Measurements from ENCODE around the gene REX1BD.
A peak's percentile ranks its signal among the peaks of the same experiment; 100 is the strongest.

The REX1BD gene

DNA sequence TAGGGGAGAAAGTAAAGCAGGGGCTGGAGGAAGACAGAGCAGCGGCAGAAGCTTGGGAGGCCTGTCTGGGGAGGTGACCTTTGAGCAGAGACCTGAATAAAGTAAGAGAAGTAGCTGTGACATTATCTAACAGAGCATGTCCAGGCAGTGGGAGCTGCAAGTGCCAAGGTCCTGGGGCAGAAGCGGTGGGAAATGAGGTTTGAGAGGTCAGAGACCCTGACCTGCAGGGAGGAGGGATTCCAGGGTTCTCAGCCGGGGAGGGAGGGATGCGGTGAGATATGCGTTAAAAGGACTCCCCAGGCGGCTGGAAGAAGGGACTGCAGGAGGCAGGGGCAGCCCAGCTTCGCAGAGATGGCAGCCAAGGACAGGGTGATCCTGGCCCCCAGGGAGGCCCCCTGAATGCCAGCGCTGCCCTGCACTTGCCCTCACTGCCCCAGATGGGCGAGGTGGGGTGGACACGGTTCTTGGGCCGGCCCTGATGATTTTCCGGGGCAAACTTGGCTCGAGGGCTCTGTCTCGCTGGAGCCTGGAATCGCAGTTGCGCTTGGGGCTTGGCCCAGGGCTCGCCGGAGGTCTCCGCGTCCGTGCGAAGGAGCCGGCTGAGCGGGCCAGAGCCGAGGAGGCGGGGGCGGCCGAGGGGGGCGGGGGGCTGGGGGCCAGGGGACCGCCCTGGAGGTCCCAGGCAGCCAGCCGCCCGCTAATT is 14.8 kb downstream of the REX1BD start:
- DNase-seq (ENCODE audit: low spot score), result no peak

DNA sequence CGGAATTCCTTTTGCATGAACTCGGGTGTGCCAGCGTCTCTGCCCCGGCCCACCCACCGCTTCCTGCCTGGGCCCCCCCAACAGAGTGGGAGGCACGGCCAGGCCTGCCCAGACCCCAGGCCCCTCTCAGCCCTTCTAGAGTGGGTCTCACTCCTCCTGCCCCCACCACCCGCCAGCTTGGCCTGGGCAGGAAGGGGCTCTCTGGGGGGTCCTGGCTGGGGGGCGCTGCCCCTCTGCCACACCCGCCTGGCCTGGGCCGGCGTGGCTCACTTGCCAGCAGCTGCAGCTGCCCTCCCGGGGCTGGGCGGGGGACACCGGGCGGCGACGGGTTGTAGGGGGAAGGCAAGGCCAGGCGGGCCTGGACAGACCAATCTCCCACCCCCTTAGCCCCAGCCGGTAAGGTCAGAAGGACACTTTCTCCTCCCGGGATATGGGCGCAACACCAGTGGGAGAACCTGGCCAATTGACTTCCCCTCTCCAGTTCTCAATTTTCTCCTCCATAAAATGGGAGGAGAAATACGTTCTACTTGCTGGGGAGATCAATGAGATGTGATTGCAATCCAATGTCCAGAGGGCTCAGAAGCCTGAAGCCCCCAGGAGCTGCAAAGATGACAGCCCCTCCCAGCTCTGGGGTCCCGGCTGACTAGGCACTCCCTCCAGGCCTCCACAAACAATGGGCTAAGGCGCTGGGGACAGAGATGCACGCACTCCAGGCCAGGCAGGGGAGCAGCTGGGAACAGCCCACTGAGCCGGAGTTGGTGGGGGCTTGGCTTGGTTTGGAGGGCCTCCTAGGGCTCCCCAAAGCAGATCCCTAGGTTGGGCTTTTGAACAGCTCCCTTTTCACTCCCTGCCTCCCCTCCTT is 15.6 kb downstream of the REX1BD start:
- DNase-seq (ENCODE audit: low spot score), result no peak

GRCh38 chr19:18604820-18605159 is 16.2 kb downstream of the REX1BD start:
- DNase-seq (ENCODE audit: low spot score), result no peak

GRCh38 chr19:18605196-18605545 is 16.6 kb downstream of the REX1BD start:
- no peak for DNase-seq (ENCODE audit: low spot score)

DNA sequence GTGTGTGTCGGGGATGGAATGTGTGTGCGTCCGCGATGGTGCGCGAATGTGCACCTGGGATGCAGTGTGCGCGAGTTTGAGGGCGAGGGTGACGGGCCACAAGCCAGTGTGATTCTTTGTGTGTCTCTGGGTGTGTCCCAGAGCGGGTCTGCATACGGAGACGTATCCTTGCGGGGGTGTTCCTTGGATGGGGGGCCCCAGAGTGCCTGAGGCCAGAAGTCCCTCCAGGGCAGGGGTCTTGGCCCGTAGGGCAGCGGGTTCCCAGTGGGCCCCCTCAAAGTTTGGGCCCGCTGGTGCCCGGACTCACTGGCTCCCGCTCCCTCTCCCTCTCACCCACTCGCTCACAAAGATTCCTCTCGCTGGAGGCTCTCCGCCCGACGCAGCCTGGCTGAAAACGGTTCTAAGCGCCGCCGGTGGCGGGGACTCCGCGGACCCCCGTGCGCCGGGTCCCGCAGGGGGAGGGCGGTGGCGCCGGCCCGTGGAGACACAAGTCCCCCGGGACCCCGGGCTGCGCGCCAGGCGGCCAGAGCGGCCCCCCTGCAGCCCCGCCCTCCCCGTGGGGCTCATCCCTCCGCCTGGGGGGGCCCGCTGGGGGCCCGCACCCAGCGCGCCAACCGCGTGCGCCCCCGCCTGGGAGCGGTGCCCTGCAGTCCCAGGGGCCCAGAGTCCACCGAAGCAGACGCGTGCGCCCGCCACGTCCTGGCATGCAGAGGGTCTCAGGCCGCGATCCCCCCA is 17.1 kb downstream of the REX1BD start:
- DNase-seq (ENCODE audit: low spot score), result no peak

DNA sequence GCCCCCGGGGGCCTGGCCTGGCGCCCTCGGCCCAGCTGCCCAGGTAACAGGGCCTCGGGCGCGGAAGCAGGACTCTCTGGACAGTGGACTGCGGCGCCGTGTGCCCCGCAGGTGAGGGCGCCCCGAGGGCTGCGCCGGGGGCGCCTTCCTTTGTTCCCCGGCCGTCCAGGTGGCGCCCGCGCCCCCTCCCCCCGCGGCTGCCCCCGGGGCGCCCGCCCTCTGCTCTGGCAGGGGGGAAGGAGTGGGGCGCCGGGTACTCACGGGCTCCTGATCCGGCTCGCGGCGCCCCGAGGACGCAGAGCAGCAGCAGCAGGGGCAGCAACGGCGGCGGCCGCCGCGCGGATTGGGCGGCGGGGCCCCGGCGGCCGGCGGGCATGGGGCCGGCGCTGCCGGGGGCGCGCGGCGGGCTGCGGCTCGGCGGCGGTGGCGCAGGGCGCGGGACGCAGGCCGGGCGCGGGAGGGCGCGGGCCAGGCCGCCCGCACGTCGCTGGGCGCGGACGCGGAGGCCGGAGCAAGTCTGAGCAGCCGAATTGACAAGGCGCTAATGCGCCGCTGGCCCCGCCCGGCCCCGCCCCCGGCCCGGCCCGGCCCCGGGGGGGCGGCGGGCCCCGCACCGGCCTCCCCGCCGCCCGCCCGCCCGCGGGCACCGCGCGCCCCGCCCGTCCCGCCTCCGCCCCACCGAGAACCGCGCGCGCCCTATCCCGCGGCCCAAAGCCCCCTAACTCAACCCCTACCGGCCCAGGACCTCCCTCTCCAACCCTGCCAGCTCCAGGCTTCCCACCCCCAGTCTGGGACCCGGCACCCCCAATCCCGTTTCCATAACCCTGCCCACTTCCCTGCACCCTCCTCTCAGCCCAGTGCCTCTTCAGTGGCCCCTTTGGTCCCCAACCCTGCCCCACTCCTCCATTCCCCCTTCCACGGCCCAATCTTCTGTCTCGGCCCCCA is 18.0 kb downstream of the REX1BD start, which contains the start of gene CRLF1:
Gene CRLF1 (minus strand): TSS at position 519 of the 945 bp plus-strand sequence. CDS start 143 bp downstream, at position 376.
- DNase-seq (ENCODE audit: low spot score), result no peak

GRCh38 chr19:18607226-18608101 is 18.9 kb downstream of the REX1BD start:
- DNase-seq (ENCODE audit: low spot score), result no peak

- DNase-seq (ENCODE audit: low spot score), result no peak
Measured at GRCh38 chr19:18608102-18608804, 19.7 kb downstream of the REX1BD start.

- DNase-seq (ENCODE audit: low spot score), result no peak
Measured at GRCh38 chr19:18608805-18609716, 20.5 kb downstream of the REX1BD start.

GRCh38 chr19:18609717-18610051 is 21.1 kb downstream of the REX1BD start:
- no peak for DNase-seq (ENCODE audit: low spot score)

- no peak for DNase-seq (ENCODE audit: low spot score)
Measured at GRCh38 chr19:18610245-18610555, 21.6 kb downstream of the REX1BD start.

DNA sequence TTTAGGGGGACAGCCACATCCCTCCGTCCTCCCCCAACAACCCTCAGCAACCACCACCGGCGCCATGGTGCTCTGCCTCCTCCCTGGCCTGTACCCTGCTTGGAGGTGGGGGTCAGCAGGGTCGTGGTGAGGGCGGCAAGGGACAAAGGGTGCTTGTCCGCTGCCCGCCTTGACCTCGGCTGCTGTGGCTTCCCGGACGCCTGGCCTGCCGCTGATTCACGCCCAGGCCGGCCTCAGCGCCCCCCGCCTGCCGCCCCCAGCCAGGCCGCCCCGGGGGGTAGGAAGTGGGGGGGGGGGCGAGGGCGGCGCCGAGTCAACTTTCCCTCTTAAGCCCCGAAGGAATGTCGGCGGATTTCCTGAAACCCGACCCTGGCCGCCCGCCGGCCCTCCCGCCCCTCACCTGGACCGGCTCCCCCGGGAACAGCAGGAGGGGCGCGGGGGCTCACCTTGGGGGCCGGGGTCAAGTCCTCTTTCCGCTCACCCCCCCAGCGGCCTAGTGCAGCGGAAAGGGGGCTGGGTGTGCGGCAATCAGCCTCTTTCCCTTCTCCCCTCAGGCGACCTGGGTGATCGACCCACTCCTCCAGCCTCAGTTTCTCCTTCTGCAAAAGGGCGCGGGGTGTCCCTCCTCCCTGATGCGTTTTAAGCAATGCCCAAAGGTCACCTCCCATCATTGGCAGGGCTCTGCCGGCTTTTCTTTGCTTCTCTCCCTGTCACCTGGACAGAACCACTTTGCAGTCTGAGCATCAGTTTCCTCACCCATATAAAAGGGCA is 22.1 kb downstream of the REX1BD start:
- no peak for DNase-seq (ENCODE audit: low spot score)

DNA sequence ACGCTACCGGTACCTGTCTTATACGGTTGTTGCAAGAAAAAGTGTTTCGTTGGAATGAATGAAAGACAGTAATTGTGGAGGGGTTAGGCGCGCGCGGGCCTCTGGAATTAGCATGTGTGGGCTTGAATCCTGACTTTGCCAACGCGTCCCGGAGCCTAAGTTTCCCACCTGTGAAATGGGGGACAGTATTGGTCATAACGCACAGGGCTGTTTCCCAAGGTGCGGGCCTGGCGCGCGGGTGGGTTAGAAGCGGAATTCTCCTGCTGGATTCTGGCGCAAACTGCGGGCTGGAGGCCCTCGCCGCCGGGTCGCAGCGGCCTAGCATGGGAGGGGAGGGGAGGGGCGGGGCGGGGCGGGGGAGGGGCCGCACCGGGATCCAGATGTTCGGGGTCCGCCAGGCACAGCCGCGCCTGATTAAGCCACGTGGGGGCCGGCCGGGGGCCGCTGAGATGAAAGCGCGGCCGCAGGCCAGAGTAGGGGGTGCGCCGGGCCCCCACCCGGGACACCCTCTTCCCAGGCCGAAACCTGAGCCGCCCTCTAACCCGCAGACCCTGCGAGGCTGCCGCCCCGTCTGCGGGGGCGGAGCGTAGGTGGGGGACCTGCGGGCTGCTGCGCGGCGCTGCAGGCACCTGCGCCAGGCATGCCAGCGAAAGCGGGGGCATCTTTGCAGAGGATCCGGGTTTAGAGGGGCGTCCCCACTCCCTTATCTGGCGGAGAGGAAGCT is 22.9 kb downstream of the REX1BD start:
- no peak for DNase-seq (ENCODE audit: low spot score)

GRCh38 chr19:18612051-18612771 is 23.6 kb downstream of the REX1BD start:
- DNase-seq (ENCODE audit: low spot score), result no peak

DNA sequence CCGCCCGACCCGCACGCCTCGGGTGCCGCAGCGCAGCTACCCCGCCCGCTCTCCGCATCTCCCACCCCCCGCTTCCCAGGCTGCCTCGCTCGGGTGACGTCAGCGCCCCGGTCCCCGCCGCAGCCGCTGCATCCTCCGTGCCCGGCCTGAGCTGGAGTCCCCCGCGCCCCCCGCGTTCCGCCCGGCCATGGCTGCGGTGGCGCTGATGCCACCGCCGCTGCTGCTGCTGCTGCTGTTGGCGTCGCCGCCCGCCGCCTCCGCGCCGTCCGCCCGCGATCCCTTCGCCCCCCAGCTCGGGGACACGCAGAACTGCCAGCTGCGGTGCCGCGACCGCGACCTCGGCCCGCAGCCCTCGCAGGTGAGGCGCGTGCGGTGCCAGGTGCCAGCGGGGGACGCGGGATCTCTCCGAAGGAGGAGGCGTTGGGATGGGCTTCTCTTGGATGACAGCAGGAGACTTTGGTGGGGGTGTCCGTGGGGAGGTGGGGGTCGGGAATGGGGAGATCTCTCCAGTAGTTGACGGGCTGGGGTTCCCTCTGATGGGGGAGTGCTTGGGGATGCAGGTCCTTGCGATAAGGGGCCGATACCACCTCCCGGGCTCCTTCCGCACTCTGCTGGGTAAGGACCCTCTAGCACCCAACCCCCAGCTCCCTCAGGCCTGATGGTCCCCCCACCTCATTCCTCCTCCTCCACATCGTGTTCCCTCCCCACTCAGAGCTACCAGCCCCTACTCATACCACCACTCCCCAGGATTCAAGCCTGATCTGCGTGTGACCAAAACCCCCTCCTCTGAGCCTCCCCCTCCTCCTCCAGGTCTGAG is 24.4 kb downstream of the REX1BD start, which contains the start of gene TMEM59L:
Gene TMEM59L (plus strand): TSS at position 99 of the 817 bp plus-strand sequence. CDS start 89 bp downstream, at position 188.
- DNase-seq (ENCODE audit: low spot score), result peak; percentile 37

All from CD4-positive, alpha-beta T cell treated with Interleukin-2 at 100 ng/mL for 4 hours (primary cell).